Stimulated activated CD8-positive, alpha-beta memory T cell treated with anti-CD3 and anti-CD28 coated beads, Interleukin-2, amount 100 ng/mL, for 48 hours (primary cell): ENCODE results near the gene SCNN1A.

Experiments used
- DNase-seq, 2 donors: peaks; one replicate each; pipeline ENCODE4 v3.0.0-alpha.2; 2020; ENCODE audit warnings: low read depth in 2 of 2

SCNN1A gene

GRCh38 chr12:6368906-6369525 is 6.3 kb downstream of the SCNN1A start:
- DNase-seq = no peak

DNA sequence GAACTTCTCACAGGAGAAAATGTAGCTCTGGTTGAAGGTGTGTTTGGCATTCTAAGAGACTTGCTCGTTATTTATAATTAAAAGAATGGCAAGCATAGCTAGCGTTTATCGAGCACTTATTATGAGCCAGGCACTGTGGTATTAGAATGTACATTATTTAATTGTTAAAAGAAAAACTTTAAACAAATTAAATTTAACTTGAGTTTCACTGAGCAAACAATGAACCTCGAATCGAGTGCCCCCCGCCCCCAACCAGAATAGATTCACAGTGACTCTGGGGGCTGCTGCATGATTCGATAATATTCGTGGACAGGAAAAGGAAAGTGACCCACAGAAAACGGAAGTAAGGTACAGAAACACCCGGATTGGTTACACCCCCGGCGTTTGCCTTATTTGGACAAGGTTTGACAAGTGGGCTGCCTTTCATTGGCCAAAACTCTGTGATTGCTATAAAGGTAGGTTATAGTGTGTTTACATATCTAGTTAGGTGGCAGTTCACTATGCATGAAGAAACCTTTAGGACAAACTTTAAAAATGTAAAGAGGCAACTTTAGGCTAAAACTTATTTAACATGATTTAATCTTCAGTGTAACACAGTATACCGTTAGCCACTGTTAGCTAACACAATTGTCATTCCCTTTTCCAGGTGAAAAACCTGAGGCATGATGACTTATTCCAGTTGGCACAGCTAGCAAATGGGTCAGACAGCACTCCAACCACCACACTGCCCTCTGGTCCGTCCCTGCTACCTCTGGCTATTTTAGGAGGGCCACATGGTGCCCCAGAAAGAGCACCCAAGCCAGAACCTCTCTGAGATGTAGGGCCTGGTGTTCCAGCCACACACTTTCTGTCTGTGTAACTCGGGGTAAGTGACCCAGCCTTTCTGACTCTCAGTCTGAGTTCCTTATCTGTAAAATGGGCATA is 7.1 kb downstream of the SCNN1A start:
- DNase-seq = no peak

GRCh38 chr12:6367065-6367968 is 8.0 kb downstream of the SCNN1A start:
- DNase-seq = no peak

DNA sequence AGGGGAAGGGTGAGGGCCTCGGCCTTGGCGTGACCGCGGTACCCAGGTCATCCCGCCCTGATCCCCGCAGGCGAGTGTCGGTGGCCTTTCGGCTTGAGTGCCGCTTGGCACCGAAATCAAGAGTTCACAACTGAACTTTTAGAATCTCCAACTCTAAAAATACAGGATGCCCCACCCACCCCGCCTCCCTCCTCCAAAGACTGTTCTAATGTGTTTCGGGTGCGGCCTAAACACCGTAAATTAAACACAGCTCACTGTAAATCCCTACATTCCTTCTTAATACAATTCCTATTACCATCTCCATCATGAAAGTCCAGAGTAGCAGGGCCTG is 11.4 kb downstream of the SCNN1A start:
- no peak for DNase-seq

DNA sequence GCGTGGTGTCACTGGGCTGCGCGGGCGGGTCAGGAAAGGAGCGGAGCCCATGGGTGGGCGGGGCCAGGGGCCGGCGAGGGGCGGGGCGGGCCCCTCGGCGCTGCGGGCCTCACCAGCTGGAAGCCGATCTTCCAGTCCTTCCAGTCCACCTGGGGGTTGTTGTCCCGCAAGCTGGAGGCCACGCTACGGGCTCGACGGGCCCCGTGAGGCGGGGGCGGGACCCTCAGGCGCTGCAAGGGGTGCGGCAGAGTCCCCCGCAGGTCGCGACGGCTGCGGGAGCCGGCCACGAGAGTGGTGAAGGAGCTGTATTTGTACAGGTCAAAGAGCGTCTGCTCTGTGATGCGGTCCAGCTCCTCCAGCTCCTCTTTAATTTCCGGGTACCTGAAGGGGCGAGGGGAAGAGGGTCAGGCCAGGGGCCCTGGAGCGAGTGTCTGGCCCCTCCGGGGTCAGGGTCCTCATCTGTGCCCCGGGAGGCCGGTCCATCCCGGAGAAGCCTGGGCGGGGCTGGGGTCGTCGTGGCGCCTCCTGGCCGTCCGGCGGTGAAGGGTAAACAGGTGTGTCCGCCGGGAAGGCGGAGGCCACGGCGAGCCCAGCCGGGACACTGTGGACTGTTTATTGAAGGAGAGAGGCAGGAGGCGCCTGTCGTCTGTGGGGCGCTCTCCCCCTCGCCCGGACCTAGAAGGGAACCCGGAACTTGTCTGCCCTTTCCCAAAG is 11.9 kb downstream of the SCNN1A start:
- DNase-seq = peak; percentile 61 to 63

DNA sequence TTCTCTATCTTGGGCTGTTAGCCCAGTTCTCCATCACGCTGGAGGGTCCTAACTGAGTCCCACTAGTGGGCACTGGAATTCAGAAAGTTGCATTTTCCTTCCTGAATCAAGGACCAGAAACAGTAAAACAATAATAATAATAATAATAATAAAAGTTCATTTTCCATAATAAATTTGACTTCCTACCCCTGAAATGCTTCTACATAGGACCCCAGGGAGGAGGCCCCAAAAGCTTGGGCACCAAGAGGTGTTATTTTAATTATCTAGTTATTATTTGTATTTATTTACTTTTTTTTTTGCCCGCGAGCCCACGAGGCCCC is 12.4 kb downstream of the SCNN1A start:
- DNase-seq = no peak

DNA sequence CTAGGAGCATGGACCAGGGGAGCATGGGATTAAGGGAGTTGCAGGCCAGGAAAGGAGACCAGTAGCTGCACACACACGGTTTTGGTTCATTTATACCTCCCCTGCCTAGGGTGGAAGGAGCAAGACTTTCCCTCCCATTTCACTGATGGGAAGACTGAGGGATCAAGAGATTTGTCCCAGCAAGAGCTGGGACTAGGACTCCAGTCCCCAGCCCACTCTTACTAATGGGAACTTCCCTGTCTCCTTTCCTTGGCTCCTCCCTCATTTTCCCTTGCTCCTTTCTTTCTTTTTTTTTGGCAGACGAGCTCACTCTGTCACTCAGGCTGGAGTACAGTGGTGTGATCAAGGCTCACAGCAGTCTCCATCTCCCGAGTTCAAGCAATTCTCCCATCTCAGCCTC is 13.0 kb downstream of the SCNN1A start:
- no peak for DNase-seq

DNA sequence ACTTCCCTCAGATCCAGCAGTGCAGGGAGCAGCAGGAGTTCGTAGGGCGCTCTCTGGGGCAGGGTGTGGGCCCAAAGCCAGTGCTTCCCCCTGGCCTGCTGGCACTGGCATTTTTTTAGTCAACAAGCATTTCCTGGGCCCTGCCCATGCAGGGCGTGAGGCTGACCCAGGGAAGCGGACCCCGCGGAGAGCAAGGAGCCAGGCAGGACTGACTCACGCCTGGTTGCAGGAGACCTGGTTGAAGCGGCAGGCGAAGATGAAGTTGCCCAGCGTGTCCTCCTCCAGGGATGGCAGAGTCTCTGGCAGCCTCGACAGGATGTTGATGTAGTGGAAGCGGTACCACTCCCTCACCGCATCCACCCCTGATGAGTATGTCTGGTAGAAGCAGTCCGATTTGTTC is 13.5 kb downstream of the SCNN1A start:
- DNase-seq = no peak

- no peak for DNase-seq
Measured at GRCh38 chr12:6360578-6361490, 14.5 kb downstream of the SCNN1A start.

DNA sequence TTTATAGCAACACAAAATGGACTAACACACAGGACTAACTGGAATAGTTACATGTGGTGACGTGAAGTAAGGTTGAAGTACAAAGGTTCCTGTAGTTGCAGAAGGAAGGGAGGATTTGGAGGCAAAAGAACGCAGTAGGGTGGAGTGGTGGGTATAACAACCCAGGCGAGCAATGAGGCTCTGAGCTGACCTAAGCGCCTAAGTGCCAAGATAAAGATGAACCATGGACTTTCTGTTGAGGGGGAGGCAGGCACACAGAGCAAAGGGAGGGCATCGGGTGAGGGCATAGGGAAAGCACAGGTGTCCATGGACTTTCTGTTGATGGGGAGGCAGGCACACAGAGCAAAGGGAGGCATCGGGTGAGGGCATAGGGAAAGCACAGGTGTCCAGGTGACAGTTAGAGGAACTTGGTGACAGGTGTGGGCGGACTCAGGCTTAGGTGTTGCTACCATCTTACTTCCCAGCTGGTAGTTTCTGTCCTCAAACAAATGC is 15.2 kb downstream of the SCNN1A start:
- no peak for DNase-seq

DNA sequence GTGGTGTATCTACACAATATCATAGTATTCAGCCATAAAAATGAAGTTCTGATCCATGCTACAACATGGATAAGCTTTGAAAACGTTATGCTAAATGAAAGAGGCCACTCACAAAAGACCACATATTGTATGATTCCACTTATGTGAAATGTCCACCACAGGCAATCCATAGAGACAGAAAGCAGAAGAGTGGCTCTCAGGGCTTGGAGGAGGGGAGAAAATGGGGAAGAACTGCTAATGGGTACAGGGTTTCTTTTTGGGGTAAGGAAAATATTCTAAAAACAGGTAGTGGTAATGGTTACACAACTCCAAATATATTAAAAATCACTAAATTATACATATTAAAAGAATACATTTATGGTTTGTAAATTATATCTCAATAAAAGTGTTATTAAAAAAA is 16.5 kb downstream of the SCNN1A start:
- no peak for DNase-seq

DNA sequence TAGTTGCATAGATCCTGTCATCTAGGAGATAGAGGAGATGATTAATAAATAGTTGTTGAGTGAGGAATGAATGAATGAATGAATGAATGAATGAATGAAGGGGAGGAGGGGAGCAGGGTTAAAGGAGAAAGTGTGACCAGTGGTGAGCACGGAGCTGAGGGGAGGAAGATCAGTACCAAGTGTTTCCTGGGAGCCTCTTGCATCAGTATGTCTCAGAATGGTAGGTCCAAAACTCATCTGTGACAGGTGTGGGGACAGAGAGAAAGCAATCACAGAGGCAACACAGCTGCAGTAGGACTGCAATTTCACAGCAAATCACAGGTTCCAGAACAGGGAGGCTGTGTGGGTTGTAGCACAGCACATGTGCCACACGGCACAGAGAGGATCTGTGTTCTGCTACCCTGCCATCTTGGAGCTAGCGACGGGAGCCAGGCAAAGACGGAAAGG is 19.0 kb downstream of the SCNN1A start:
- no peak for DNase-seq

DNA sequence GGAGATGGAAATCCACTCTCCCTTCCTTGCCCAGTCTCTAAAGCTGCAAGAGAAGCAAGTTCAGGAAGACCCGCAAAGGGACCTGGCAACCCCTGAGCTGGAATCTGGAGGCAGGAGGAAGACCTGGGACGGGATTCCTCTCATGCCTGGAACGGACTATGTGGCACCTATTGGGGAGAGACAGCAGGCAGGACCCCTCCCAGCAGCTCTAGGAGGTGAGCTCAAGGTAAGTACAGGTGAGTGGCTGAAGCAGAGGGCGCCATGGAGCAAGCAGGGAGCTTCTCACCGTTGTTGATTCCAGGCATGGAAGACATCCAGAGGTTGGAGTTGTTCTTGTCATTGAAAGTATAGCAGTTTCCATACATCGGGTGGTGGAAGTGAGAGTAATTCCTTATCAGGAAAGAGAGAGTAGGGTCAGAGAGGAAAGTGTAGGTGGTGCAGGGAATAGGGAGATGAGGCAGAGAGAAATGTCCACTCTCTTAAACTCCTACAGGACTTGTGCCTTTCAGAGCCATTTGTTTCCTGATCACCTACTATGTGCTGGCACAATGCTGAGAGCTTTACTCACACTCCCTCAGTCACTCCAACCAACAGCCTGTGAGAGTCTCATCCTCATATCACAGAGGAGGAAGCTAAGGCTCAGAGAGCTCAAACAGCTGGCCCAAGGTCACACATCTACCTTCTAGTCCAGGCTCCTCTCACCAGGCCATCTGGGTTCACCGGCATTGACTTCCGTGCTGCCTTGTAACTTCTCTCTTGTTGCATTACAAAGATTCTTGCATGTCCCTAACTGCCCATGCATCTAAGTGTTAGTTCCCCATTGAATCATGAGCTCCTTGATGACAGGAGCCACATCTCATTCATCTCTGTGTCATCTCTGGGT is 19.6 kb downstream of the SCNN1A start:
- DNase-seq = no peak

GRCh38 chr12:6354495-6355393 is 20.6 kb downstream of the SCNN1A start:
- no peak for DNase-seq

DNA sequence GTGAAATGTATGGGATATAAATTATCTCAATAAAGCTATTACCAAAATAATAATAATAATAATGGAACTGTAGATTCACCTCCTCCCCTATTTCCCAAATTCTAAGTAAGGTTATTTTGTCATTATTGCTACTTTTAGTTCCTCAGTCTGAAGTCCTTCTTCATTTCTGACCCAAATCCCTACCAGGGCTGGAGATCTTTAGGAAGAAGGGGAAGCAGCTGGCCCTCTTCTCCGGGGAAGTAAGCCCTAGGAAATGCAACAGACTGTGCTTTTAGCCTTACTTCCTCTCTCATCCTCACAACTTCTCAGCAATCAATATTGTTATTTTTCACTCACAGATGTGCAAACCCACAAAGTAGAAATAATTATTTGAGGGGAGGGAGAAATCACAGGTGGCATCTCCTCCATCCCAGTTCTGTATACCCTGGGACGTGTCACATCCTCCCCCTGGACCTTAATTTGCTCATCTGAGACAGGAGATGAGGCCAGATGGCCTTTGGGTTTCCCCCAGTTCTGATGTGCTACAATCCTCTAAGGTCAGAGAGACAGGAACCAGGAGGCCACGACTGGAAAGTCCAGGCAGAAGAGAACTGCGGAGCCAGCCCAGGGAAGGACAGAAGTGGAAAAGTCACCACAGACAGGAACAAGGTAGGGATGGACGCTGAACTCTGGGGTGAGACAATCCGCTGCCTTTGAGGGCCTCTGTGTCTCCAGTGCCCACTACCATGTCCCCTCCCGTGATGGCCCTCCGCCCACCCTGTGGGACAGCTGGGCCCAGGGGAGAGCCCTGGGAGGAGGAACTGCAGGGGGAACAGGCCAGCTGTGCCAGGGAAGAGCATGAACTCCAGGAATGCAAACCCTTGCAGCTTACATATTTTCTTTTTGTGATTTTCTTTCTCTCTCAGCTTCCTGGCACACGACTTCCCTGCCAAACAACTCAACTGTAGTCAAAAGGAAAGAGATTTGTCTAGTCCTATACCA is 22.9 kb downstream of the SCNN1A start:
- no peak for DNase-seq

GRCh38 chr12:6351622-6352021 is 23.7 kb downstream of the SCNN1A start:
- no peak for DNase-seq
